IPS DF 19.7 (cell line): ENCODE data around the gene KCNK6.
A peak's percentile ranks its signal among the peaks of the same experiment; 100 is the strongest.

Source experiments
- DNase-seq: peaks from one replicate; pipeline ENCODE4 v3.0.0-alpha.2; 2013; ENCODE audit warnings: low read depth, low spot score

Gene KCNK6

GRCh38 chr19:38298821-38299680 is 20.6 kb upstream of the KCNK6 start:
- no peak for DNase-seq

- no peak for DNase-seq
These were observed 15.9 kb upstream of the KCNK6 start, which contains the start of gene C19orf33 for GRCh38 chr19:38303517-38304351. TSS of gene C19orf33 (plus strand) at chr19:38304251. CDS start at chr19:38304262, 11 bp downstream.

GRCh38 chr19:38304352-38304865 is 15.2 kb upstream of the KCNK6 start:
- DNase-seq: no peak

- no peak for DNase-seq
These were observed 14.7 kb upstream of the KCNK6 start for GRCh38 chr19:38304866-38305429.

GRCh38 chr19:38306236-38306635 is 13.4 kb upstream of the KCNK6 start:
- DNase-seq: no peak

- no peak for DNase-seq
These were observed 12.6 kb upstream of the KCNK6 start for GRCh38 chr19:38307076-38307475.

GRCh38 chr19:38307597-38307996 is 12.0 kb upstream of the KCNK6 start:
- no peak for DNase-seq

- DNase-seq: no peak
These were observed 11.5 kb upstream of the KCNK6 start for GRCh38 chr19:38308006-38308766.

GRCh38 chr19:38308926-38309614 is 10.6 kb upstream of the KCNK6 start:
- DNase-seq: no peak

- no peak for DNase-seq
These were observed 9.9 kb upstream of the KCNK6 start for GRCh38 chr19:38309615-38310278.

GRCh38 chr19:38310279-38310670 is 9.4 kb upstream of the KCNK6 start:
- no peak for DNase-seq

- DNase-seq: no peak
These were observed 8.7 kb upstream of the KCNK6 start for GRCh38 chr19:38310986-38311385.

- DNase-seq: peak; percentile 91
These were observed 3.8 kb upstream of the KCNK6 start, which contains the start of gene YIF1B for GRCh38 chr19:38315657-38316476. TSS of gene YIF1B (minus strand) at chr19:38315947. CDS start at chr19:38315917, 30 bp downstream.

- DNase-seq: no peak
These were observed 3.1 kb upstream of the KCNK6 start for GRCh38 chr19:38316477-38317067.

GRCh38 chr19:38317104-38317612 is 2.5 kb upstream of the KCNK6 start:
- no peak for DNase-seq

- no peak for DNase-seq
These were observed 985 bp upstream of the KCNK6 start for GRCh38 chr19:38318660-38319059.

- DNase-seq: no peak
These were observed 1.3 kb downstream of the KCNK6 start for GRCh38 chr19:38320969-38321339.

- no peak for DNase-seq
These were observed 2.1 kb downstream of the KCNK6 start for GRCh38 chr19:38321646-38322196.
